ENCODE data around the gene AKAP6. TPM values are rescaled to one million over a fixed set of nuclear protein-coding genes. Genes with fewer than 3 reads are reported as not detected.
"Not testable (repeated sequence)": the region's sequence is repeated elsewhere in the genome, so short reads cannot be mapped to it uniquely, and the experiment has no call there.

AKAP6 gene
- total RNA-seq, 2 donors from 2014 or later = 3.6 to 9.9 TPM

DNA sequence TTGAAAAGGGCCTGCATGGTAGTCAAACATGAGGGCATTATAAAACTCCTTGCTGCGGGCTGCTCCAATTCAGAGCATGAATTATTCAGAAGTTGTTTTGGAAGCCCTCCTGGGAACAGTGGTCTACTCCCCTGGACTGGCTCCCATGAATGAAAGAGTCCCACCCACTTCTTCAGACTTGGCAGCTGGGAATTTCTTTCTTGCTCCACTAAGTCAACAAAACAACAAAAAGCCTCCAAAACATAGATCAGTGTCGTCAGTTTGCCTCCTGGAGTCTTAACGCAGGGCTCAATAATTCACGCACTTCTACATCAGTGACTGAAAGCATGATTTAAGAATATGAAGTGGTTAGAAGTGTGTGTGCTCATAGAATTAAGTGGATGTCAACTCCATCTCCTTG, 37.9 kb downstream of the AKAP6 start:
- H3K27me3 ChIP-seq (replicated peaks; ENCODE audit: insufficient read depth) = no peaks in the 10 kb centered on the region
- H3K4me1 ChIP-seq (replicated peaks) = no peaks in the 10 kb centered on the region
- H3K9me3 ChIP-seq = no peaks in the 10 kb centered on the region
- no peak overlapping the region for H3K4me3 ChIP-seq
- no peak for DNase-seq (ENCODE audit: low spot score)
- WGBS = 46% methylated on average over 4 of the region's 4 CpGs
- H3K36me3 ChIP-seq = no peaks in the 10 kb centered on the region
- peak overlapping the region in 1 of 2 donors; percentile 10 for H3K27ac ChIP-seq
- TF ChIP-seq, protein P1, sequence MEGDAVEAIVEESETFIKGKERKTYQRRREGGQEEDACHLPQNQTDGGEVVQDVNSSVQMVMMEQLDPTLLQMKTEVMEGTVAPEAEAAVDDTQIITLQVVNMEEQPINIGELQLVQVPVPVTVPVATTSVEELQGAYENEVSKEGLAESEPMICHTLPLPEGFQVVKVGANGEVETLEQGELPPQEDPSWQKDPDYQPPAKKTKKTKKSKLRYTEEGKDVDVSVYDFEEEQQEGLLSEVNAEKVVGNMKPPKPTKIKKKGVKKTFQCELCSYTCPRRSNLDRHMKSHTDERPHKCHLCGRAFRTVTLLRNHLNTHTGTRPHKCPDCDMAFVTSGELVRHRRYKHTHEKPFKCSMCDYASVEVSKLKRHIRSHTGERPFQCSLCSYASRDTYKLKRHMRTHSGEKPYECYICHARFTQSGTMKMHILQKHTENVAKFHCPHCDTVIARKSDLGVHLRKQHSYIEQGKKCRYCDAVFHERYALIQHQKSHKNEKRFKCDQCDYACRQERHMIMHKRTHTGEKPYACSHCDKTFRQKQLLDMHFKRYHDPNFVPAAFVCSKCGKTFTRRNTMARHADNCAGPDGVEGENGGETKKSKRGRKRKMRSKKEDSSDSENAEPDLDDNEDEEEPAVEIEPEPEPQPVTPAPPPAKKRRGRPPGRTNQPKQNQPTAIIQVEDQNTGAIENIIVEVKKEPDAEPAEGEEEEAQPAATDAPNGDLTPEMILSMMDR (IDR thresholded peaks at IDR 0.05) = no peak
- TF ChIP-seq POLR2A (IDR thresholded peaks at IDR 0.05) = no peak
- TF ChIP-seq POLR2AphosphoS5 (IDR thresholded peaks at IDR 0.05) = no peak
- intact Hi-C loops (cut with DNase I) = no loop called here

DNA sequence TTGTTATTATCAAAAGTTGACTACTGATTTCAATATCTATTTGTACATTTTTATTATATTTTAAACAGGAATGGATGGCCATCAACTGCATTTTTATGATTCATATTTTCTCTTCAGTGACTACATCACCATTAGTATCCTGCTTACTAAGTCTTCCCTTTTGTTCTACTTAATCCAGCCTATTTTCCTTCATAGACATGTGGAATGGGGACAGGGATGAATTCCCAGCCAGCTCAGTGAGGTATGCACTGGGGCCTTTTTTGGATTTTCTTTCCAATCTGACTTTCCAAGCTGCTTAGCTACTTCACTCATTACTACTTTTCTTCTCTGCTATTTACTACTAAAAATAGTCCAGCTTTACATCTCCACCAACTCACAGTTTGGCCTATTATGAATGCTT, 38.4 kb downstream of the AKAP6 start:
- H3K4me3 ChIP-seq = no peak overlapping the region
- no peak for DNase-seq (ENCODE audit: low spot score)
- H3K36me3 ChIP-seq = no peaks in the 10 kb centered on the region
- no peak overlapping the region for H3K27ac ChIP-seq
- intact Hi-C loops (cut with DNase I) = no loop called here
- H3K27me3 ChIP-seq (replicated peaks; ENCODE audit: insufficient read depth) = no peaks in the 10 kb centered on the region
- H3K4me1 ChIP-seq (replicated peaks) = no peaks in the 10 kb centered on the region
- no peak for TF ChIP-seq POLR2AphosphoS5 (IDR thresholded peaks at IDR 0.05)
- TF ChIP-seq POLR2A (IDR thresholded peaks at IDR 0.05) = no peak
- TF ChIP-seq, protein P1 (IDR thresholded peaks at IDR 0.05) = no peak
- H3K9me3 ChIP-seq = no peaks in the 10 kb centered on the region

DNA sequence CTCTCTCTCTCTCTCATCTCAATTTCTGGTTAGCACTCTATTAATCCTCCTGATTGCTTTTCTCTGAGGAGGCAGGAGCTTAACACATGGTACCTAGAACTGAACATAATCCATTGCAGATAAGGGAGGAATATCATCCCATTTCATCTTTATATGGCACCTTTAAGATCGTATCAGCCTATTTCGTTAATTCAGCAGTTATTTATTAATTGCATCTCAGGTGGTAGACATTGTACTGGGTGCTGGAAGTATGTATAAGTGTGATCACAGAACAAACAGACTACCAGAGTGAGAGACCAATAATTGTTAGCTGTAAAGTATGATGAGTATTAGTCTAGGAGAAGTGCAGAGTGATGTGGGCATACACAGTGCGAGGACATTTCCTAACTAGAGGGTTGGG, 39.0 kb downstream of the AKAP6 start:
- no peak overlapping the region for H3K4me3 ChIP-seq
- H3K4me1 ChIP-seq (replicated peaks) = no peaks in the 10 kb centered on the region
- 75% methylated on average over 3 of the region's 3 CpGs for WGBS
- intact Hi-C loops (cut with DNase I) = no loop called here
- no peak overlapping the region for H3K27ac ChIP-seq
- no peaks in the 10 kb centered on the region for H3K27me3 ChIP-seq (replicated peaks; ENCODE audit: insufficient read depth)
- TF ChIP-seq POLR2AphosphoS5 (IDR thresholded peaks at IDR 0.05) (no peak), POLR2A (IDR thresholded peaks at IDR 0.05) (no peak)
- TF ChIP-seq, protein P1 (IDR thresholded peaks at IDR 0.05) = no peak
- no peak for DNase-seq (ENCODE audit: low spot score)
- no peaks in the 10 kb centered on the region for H3K36me3 ChIP-seq
- H3K9me3 ChIP-seq = no peaks in the 10 kb centered on the region

DNA sequence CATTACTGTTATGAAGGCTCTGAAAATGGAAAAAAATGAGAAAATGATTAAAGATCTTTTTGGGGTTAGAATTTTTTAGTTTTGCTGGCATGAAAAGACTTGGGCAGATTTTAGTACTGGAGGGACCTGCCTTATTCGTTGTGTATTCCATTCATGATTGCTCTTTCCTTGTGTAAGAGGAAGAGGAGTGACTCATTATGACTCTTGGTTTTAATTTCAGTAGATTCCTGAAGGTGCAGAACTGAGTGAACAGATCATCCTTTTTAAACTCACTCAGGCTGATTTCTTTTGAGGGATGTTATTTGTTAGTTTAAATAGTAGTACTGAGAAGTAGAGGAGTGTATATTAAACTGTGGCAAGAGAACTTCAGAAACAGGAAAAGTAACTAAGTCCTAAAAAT, 41.6 kb downstream of the AKAP6 start:
- DNase-seq (ENCODE audit: low spot score) = no peak
- no peaks in the 10 kb centered on the region for H3K9me3 ChIP-seq
- no peak overlapping the region for H3K27ac ChIP-seq
- intact Hi-C loops (cut with DNase I) = no loop called here
- H3K4me3 ChIP-seq = no peak overlapping the region
- no peaks in the 10 kb centered on the region for H3K4me1 ChIP-seq (replicated peaks)
- WGBS = 44% methylated on average over 1 of the region's 1 CpG
- H3K27me3 ChIP-seq (replicated peaks; ENCODE audit: insufficient read depth) = no peaks in the 10 kb centered on the region
- H3K36me3 ChIP-seq = no peaks in the 10 kb centered on the region
- TF ChIP-seq, protein P1 (IDR thresholded peaks at IDR 0.05) = no peak
- TF ChIP-seq POLR2A (IDR thresholded peaks at IDR 0.05) (no peak), POLR2AphosphoS5 (IDR thresholded peaks at IDR 0.05) (no peak)

DNA sequence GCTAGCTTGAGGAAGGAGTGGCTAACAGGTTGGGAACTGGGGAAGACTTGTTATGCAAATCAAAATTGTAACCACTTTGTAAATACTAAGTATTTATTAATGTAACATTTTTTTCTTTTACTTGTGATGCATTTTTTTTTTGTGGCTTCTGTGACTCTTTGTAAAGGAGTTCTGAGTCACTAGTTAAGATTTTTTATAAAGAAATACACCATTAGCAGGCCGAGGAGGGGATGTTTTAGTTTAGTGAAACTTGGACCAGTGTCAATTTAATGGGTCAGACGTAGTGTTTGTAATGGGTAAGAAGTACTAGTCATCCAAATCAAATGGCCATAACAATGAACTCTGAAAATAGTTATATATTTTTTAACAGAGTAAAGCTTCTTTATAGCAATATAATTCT, 43.1 kb downstream of the AKAP6 start:
- Histone ChIP-seq H3K9me3 (no peaks in the 10 kb centered on the region), H3K36me3 (no peaks in the 10 kb centered on the region), H3K4me1 (replicated peaks) (no peaks in the 10 kb centered on the region), H3K27me3 (replicated peaks; ENCODE audit: insufficient read depth) (no peaks in the 10 kb centered on the region), H3K27ac (no peak overlapping the region), H3K4me3 (no peak overlapping the region)
- 39% methylated on average over 2 of the region's 2 CpGs for WGBS
- intact Hi-C loops (cut with DNase I) = no loop called here
- DNase-seq (ENCODE audit: low spot score) = no peak
- TF ChIP-seq POLR2A (IDR thresholded peaks at IDR 0.05) = no peak
- TF ChIP-seq, protein P1 (IDR thresholded peaks at IDR 0.05) = no peak
- no peak for TF ChIP-seq POLR2AphosphoS5 (IDR thresholded peaks at IDR 0.05)

DNA sequence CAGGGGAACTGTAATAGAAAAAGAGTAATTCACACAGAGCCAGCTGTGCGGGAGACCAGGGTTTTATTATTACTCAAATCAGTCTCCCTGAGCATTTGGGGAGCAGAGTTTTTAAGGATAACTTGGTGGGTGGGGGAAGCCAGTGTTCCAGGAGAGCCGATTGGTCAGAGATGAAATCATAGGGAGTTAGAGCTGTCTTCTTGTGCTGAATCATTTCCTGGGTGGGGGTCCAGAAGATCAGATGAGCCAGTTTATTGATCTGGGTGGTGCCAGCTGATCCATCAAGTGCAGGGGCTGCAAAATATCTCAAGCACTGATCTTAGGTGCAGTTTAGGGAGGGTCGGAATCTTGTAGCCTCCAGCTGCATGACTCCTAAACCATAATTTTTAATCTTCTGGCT, 44.1 kb downstream of the AKAP6 start:
- WGBS = 89% methylated on average over 3 of the region's 3 CpGs
- H3K27ac ChIP-seq; H3K9me3 ChIP-seq; H3K4me1 ChIP-seq (replicated peaks); DNase-seq (ENCODE audit: low spot score); H3K4me3 ChIP-seq; H3K27me3 ChIP-seq (replicated peaks; ENCODE audit: insufficient read depth); H3K36me3 ChIP-seq; intact Hi-C loops (cut with DNase I): not testable (repeated sequence)
